HCT116 (cell line): ENCODE data around the gene CNTFR.

Experiments used
- EGR1 ChIP-seq: IDR thresholded peaks from 2 replicates; pipeline ENCODE4 v1.6.1; 2012; ENCODE audit warnings: low read depth
- ELF1 ChIP-seq: IDR thresholded peaks from 2 replicates; pipeline ENCODE4 v1.6.1; 2012; ENCODE audit warnings: low read depth, borderline replicate concordance
- EZH2 ChIP-seq: fragments of 200-600 bp; sonication (generic); IDR thresholded peaks from 2 replicates; pipeline ENCODE4 v1.6.1; 2017; ENCODE audit warnings: antibody characterized with exemption, mixed run types
- EZH2phosphoT487 ChIP-seq: fragments of 200-600 bp; IDR thresholded peaks from 2 replicates; pipeline ENCODE4 v1.6.1; 2018; ENCODE audit warnings: antibody characterized with exemption, borderline replicate concordance
- JUND ChIP-seq: IDR thresholded peaks from 2 replicates; pipeline ENCODE4 v1.6.1; 2012
- POLR2A ChIP-seq: IDR thresholded peaks from 2 replicates; pipeline ENCODE4 v1.7.0; 2011; ENCODE audit warnings: borderline replicate concordance; ENCODE audit not compliant: insufficient read depth, insufficient read length; ENCODE audit errors: extremely low read depth
- RAD21 ChIP-seq: IDR thresholded peaks from 2 replicates; pipeline ENCODE4 v1.6.1; 2012; ENCODE audit warnings: low read depth, mild to moderate bottlenecking
- SP1 ChIP-seq: IDR thresholded peaks from 2 replicates; pipeline ENCODE4 v1.6.1; 2012; ENCODE audit warnings: low read depth
- YY1 ChIP-seq: IDR thresholded peaks from 2 replicates; pipeline ENCODE4 v1.6.1; 2011; ENCODE audit warnings: low read length, low read depth, moderate library complexity, mild to moderate bottlenecking; ENCODE audit not compliant: insufficient replicate concordance; ENCODE audit errors: extremely low read depth
- TF ChIP-seq, protein P1 (sequence below), 3 experiments: fragments of 200-600 bp in 1 of 3; sonication (generic) in 1 of 3; IDR thresholded peaks in 2 of 3; conservative IDR thresholded peaks in 1 of 3; 2 replicates each; pipeline ENCODE4 v1.5.1; 2012 to 2017; ENCODE audit warnings: low read depth in 2 of 3, low read length in 2 of 3, antibody characterized with exemption in 1 of 3, borderline replicate concordance in 1 of 3, control low read depth in 1 of 3, mild to moderate bottlenecking in 1 of 3, mixed read lengths in 1 of 3, mixed run types in 1 of 3, moderate library complexity in 1 of 3; ENCODE audit not compliant: insufficient read depth in 1 of 3

DNA sequence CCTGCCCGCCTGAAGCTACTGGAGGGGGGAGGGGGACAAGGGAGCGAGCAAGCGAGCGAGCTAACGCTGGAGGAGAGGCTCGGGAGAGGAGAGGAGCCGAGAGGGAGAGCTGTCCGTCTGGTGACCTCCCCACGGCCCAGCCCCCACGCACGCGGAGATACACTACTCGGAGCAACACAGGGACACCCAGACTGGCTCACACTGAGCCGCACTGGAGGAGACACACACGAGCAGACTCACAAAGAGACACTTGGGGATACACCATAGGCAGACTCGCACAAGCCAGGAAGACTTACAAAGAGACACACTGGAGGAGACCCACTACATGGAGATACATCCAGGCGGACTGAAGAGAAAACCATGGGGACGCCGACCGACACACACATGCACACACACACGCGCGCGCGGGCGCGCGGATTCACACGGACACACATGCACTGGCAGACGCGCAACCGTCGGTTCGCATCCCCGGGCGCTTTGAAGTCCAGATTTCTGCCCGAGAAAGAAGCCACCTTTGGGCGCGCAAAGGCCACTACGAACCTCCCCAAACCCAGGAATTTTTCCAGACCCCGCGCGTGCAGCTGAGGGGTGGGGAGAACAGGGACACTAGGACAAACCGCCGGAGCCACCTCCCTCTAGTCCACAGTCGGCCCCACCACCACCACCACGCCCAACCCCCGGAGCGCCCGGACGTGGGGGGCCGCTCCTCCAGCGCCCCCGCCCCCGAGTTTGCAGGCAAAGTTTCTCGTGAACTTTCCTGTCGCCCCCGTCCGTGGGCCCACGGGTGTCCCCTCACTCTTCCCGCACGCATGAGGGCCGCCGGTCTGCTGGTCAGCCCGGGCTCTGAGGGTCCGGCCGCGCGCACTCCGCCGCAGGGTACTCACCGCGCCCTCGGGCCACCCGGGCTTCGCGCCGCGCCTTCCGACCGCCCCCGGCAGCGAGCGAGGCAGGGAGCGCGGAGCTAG lies 571 bp downstream of the CNTFR start:
- TF ChIP-seq, protein P1, sequence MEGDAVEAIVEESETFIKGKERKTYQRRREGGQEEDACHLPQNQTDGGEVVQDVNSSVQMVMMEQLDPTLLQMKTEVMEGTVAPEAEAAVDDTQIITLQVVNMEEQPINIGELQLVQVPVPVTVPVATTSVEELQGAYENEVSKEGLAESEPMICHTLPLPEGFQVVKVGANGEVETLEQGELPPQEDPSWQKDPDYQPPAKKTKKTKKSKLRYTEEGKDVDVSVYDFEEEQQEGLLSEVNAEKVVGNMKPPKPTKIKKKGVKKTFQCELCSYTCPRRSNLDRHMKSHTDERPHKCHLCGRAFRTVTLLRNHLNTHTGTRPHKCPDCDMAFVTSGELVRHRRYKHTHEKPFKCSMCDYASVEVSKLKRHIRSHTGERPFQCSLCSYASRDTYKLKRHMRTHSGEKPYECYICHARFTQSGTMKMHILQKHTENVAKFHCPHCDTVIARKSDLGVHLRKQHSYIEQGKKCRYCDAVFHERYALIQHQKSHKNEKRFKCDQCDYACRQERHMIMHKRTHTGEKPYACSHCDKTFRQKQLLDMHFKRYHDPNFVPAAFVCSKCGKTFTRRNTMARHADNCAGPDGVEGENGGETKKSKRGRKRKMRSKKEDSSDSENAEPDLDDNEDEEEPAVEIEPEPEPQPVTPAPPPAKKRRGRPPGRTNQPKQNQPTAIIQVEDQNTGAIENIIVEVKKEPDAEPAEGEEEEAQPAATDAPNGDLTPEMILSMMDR (IDR thresholded peaks at IDR 0.05 in 2 of 3, conservative IDR thresholded peaks at IDR 0.05 in 1 of 3; ENCODE audit: borderline replicate concordance in 1 of 3, insufficient read depth in 1 of 3, low read depth in 2 of 3, low read length in 2 of 3) = no peak
- TF ChIP-seq EGR1 (no peak), EZH2 (no peak), RAD21 (no peak), POLR2A (no peak), EZH2phosphoT487 (no peak), YY1 (no peak), JUND (no peak), ELF1 (no peak), SP1 (no peak)
